ENCODE results near the gene OSBPL3.

Gene OSBPL3

DNA sequence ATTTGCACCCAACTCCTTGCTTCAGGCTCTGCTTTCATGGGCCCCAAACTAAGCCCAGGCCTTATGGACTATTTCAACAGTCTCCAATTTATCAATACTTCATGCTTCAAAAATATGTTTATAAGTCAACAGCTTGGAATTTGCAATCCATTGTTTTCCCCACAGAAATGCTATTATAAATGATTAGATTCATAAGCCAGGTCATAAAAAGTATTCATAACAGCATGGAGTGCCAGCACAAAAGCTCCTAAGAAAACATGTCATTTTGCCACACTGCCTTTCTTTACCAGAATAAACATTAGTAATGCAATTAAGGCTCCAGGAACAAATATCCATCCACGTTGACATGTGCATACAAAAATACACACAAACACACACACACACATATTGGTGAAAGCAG lies 30.1 kb downstream of the OSBPL3 start:
- DNase-seq, result no peak

DNA sequence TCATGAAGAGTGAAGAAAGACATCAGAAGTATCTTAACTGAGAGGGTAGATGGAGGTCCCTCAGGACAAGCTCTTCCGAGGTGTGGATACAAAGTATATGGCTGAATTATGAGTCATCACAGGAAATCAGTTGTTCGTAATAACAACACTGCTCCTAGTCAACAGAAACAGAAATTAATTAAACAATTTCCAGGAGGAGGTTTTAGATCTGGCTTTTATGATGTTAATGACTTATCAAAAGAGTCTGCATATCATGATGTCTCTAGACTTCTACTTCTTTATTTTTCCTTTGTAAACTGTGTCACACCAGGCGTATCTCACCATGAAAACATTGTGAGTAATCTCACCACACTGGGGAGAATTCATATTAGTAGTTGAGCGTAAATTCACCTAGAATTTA lies 31.2 kb downstream of the OSBPL3 start:
- DNase-seq, result no peak

DNA sequence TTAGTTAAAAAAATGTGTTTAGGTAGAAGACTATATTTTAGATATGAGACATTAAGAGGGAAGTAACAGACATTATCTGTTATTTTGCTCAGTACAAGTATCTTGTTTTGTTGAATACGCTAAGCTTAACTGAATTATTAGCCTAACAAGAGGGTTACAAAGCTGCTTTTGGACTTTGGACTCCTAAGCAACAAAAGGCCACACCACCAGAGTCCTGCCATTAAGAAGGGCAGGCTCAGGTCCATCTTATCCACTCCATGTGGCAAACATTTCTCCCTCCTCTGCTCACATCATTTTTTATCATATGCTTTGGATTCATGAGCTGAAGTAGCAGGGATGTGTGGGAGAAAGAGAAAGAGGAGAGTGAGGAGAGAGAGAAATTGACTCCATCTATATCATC lies 33.5 kb downstream of the OSBPL3 start:
- DNase-seq, result no peak

GRCh38 chr7:24945899-24946298 lies 34.1 kb downstream of the OSBPL3 start:
- no peak for DNase-seq

GRCh38 chr7:24943096-24943948 lies 36.7 kb downstream of the OSBPL3 start:
- no peak for DNase-seq

DNA sequence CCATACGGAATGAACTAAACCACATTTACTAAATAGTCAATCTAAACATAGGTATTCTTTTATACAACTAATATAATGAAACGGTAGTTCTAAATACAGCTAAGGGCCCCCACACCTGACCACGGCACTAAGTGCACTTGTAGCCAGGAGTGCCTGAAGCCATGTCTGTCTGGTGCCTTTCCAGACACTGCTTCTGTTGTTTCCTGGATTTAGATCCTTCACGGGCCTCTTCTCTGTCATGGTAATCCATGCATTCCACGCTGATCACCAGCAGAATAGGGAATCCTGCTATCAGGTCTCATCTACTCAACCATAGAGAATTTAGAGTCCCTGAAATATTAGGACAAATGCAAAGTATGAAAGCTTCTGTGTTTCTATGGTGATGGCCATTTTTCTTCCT lies 37.8 kb downstream of the OSBPL3 start:
- no peak for DNase-seq

GRCh38 chr7:24939416-24939815 lies 40.6 kb downstream of the OSBPL3 start:
- no peak for DNase-seq

DNA sequence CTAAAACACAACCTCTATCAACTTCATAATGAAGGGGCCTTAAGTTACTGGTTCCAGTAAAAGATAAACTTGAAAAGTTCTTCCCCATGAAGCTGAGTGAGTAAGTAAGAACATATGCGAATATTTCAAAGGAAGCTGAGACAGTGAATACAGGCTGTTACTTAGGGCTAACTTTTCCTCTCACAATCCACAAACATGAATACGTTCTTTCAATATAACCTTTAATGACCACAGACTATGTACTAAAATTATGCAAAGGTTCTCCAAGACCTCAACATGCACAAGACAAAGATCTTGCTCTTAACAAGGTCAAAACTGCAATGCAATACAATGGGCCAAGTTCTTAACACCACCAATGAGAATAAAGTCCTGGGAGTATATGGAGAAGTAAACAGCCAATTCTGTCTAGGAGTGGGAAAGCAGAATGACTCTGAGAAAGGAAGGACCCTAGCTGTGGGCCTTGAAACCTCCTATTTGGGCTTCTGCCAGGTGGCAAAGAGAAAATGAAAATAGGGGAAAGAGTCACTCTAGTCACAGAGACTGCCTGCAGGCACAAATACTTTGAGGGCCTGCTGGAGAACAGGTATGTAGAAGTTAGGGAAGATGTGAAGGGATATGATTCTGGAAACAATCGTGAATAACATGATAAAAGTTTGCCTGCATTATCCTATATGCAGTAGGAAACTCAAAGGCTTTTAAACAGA lies 43.7 kb downstream of the OSBPL3 start:
- DNase-seq, result no peak

- DNase-seq, result no peak
These were observed 46.7 kb downstream of the OSBPL3 start for GRCh38 chr7:24933298-24933697.

DNA sequence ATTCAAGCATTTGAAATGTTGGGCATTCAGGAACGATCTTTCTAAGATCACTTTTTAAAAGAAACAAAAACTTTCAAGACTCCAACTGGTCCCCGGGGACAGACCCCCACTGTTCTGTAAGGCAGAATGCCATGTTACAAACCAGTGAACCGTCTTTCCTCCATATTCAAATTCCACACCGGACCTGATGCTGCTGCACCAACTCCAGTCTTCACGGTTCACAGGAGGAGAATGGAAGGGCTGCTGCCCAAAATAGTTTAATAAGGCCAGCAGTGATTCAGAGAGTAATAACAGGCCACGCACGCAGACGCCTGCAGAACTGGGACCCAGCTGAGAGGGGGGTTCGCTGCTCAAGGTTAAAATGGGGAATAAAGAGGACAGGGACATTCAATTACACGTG lies 47.2 kb downstream of the OSBPL3 start:
- DNase-seq, result no peak

GRCh38 chr7:24932389-24932788 lies 47.6 kb downstream of the OSBPL3 start:
- no peak for DNase-seq

GRCh38 chr7:24931844-24932243 lies 48.1 kb downstream of the OSBPL3 start:
- DNase-seq, result no peak

DNA sequence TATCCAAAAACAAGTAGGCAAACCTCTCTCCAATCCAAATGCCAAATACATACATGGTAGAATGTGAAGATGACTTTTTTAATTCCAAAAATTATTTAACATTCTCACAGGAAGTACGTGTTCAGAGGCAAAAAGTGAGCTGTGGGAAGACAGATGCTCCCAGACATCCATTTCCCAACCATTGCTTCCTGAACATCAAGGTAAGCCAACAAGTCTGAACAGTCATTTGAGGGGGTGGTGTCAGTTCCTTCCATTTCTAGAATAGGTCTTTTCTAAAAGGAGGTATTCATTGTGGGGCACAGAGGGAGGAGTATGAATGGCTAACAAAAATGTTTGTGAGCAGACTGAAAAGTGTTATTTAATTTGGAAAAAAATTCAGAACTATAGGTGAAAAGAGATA lies 49.1 kb downstream of the OSBPL3 start:
- DNase-seq, result no peak

DNA sequence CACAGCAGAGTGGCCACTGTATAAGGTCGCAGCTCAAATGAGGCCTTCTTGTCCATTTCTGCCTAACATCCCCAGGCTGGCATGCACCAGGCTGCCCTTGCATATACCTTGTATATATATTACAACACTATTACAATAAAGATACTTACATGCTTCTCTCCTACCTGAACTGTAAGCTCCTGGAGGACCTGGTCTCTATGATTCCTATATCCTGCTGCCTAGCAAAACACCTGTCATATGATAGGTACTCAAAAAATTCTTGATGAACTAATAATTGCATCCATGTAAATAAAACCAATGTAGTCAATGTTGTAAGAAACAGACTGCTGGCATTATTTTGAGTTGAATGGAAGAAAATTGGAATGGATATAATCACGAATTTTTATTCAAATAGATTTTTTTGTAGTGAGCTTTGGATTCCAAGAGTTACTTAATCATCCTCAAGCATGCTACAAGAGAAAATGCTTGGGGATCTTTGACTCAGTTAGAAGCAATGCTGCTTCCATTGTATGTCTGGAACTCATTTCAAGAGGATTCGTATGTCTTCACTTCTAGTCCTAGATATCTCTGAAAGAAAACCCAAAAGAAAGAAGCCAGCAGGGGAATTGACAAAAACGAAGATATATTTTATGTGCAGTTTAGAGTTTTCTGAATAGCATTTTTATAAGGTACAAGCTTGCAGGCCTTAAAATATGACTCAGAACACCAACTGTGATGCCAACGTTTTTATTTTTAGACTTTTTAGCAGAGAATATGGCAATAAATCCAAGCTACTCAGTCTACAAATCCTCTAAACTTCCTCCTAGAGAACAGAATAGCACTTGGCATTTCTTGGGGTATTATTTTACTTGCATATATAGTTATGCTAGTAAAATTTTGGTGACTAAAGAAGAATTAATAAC lies 53.1 kb downstream of the OSBPL3 start:
- DNase-seq, result no peak

GRCh38 chr7:24924375-24924774 lies 55.6 kb downstream of the OSBPL3 start:
- DNase-seq, result no peak

DNA sequence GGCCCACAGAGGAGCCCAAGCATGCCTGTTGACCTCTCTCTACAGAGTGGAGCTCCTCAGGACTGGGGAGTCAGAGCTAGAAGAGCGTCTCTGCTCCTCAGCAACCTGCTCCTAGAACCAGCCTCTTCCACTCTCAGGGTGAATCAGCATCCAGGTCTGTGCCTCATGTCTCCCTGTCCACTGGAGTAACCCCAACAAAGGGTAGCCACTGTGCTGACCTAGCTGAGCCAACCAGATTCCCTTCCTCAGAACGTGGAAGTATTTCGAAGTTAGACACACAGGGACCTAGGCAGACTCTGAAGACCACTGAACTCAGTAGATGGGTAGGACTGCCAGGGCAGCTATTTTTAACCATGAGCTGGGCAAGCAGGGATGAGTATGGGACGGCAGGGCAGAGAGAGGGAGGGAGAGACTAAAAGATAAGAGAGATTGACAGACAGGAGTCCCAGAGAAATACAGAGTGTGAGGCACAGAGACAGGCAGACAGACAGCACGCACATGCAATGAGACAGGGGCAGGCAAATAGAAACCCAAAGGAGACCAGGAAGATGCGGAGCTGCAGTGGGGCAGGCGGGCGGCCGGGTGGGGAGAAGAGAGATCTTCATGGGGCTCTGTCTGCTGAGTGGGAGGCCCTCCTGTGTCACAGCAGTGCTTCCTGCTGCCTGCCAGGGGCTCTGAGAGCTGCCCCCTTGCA lies 56.7 kb downstream of the OSBPL3 start:
- no peak for DNase-seq

GRCh38 chr7:24922099-24922773 lies 57.7 kb downstream of the OSBPL3 start:
- no peak for DNase-seq

DNA sequence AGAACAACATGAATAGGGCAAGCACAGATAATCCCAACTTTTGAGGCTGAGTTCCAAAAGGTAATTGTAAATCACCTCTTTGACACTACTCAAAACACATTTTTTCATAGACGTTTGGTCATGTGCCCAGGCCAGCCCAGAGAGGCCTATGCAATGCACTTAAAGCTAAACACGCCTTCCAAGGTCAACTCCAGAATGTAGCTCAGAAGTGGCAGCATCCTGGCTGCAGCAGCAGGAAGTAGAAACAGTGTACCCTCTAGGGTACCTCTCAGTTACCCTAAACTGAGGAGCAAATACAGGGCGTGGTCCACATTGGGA lies 58.7 kb downstream of the OSBPL3 start:
- no peak for DNase-seq

GRCh38 chr7:24920451-24921361 lies 59.3 kb downstream of the OSBPL3 start:
- no peak for DNase-seq

- DNase-seq, result no peak
These were observed 62.3 kb downstream of the OSBPL3 start for GRCh38 chr7:24917510-24918239.

Measured in activated CD4-positive, alpha-beta T cell treated with anti-CD3 and anti-CD28 coated beads for 4 hours (primary cell).